DMS 273 (cell line): ENCODE measurements around the gene SENP2.
A peak's percentile ranks its signal among the peaks of the same experiment; 100 is the strongest.
"Not testable (repeated sequence)": the region's sequence is repeated elsewhere in the genome, so short reads cannot be mapped to it uniquely, and the experiment has no call there.

Experiments used
- DNase-seq: peaks from one replicate; lab custom pipeline; 2025; ENCODE audit not compliant: unreplicated experiment; lab: John Stamatoyannopoulos, UW

Gene SENP2

DNA sequence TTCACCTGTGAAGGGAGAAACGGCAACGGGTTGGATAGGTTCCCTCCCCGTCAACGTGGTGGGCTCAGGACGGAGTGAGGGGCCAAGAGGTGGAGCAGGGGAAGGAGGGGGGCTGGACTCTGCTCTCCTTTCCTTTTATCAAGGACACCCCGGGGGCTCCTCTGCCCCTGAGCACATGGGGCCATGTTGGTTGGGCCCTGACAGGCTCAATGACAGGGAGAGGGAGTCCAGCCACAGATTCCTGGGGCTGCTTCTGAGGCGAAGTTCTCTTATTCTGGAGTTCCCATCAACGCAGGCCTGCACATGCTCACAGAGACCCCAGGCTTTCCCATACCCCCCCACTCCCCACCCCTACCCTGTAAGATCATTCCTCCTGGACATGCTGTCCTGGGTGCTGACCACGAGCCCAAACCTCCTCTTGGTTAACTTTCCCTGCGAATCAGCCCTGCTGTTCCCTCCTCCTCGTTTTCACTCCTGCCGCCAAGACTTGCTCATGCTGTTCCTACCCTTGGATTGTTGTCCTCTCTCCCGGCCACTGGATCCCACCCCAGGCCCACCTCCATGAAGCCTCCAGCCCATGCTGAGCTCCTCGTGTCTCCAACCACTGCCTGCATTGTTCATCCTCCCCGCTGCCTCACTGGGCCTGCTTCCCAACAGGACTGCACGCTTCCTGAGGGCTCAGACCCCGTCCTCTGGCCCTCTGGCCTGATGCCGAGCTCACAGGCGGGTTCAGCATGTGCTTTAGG, 61.2 kb downstream of the SENP2 start:
- no peak for DNase-seq

GRCh38 chr3:185647880-185648210, 61.8 kb downstream of the SENP2 start:
- DNase-seq, result no peak

DNA sequence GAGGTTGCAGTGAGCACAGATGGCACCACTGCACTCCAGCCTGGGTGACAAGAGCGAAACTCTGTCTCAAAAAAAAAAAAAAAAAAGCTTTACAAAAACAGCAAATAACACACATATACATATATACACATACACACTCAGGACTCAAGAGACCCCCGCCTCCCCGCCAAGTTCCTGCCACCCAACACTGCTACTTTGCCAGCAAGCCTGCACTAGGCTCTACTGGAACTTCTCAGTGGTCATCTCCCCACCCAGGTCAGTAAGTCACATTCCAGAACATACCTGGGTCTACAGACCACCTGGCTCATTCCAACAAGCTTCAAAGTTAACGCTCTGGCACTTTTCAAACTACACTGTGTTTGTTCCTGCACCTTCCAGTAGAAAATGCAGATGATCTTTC, 62.3 kb downstream of the SENP2 start:
- no peak for DNase-seq

- DNase-seq, result no peak
These were observed 63.3 kb downstream of the SENP2 start for GRCh38 chr3:185649414-185649813.

GRCh38 chr3:185651971-185652370, 65.9 kb downstream of the SENP2 start:
- no peak for DNase-seq

DNA sequence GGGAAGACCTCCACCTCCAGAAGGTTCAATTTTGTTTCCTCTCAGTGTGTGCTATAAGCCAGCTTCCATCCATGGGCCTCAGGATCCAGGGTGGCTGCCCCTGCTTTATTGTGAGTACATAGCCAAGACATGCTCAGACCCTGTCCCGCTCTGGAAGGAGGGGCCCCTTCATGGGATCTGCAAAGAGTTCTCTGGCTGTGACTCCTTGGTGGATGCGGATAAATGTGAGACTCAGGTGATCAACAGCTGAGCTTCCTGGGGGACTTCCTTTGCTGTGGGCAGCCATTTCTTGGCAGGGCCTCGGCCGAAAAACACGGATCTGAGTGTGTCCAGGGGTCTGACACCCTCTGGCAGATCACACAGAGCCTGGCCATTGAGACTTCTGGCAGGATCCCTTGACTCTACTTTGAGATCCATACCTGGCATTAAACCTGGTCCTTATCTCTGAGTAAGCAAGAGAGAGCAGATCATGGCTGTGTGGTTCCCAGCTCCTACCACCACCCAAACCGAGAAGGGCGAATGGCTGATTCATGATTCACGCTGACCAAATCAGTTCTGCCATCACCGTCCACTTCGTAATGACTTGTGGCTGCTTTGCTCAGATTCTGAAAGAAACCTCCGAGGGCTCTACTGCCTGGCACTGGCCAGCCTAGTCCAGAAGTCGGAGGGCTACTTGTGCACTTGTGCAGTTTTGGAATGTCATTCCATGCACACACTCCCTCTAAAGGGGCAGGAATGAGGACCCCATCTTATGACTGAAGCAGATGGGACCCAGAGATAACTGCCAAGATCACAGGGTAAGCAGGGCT, 68.1 kb downstream of the SENP2 start:
- DNase-seq, result no peak

GRCh38 chr3:185654758-185655145, 68.7 kb downstream of the SENP2 start:
- DNase-seq, result no peak

- no peak for DNase-seq
These were observed 69.6 kb downstream of the SENP2 start for GRCh38 chr3:185655426-185656320.

GRCh38 chr3:185656321-185656840, 70.3 kb downstream of the SENP2 start:
- no peak for DNase-seq

DNA sequence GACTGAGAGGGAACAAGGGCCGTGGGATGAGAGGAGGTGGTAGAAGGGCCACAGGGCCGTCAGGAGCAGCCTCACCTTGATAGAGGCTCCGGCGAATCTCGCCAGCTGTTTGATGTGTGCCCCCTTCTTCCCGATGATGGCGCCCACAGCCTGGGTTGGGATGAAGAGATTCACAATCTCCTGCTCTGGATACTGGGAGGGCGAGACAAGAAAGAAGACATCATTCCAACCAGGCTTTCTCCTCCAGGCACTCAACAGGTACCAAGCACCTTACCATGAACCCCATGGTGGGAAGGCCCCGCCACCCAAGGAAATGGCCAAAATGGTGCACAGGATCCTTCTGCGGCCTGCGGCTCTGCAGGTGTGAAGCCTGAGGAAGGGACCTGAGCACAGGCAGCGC, 71.1 kb downstream of the SENP2 start:
- DNase-seq, result no peak

- DNase-seq, result no peak
These were observed 71.8 kb downstream of the SENP2 start for GRCh38 chr3:185657691-185658503.

DNA sequence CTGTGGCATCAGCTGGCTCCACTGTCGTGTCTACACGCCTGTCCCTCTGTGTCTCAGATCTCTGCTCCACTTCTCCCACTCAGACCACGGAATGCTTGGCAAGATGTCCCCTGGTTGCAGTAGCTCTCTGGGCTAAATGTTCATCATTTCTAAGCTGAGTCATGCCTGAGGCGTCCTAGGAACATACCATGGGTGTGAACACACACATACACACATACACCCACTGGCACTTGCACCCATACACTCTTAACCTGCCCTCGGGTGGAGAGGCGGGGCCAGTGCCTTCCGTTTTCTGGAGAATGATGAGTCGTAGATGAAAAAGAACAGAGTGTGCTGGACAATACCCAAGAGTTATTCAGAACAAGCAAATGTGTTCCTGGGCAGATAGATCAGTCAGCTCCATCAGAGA, 72.4 kb downstream of the SENP2 start:
- DNase-seq, result no peak

DNA sequence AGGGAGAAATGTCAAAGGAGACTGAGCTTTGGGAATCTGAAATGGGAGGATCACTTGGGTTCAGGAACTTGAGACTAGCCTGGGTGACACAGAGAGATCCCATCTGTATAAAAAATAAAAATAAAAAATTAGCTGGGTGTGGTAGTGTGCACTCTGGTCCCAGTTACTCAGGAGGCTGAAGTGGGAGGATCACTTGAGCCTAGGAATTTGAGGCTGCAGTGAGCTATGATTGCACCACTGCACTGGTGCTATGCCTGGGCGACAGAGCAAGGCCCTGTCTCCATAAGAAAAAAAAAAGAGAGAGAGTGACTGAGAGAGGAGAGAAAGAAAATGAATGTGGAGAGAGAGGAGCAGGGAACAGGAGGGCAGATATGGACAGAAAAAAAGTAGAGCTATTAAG, 72.8 kb downstream of the SENP2 start:
- DNase-seq, result no peak

DNA sequence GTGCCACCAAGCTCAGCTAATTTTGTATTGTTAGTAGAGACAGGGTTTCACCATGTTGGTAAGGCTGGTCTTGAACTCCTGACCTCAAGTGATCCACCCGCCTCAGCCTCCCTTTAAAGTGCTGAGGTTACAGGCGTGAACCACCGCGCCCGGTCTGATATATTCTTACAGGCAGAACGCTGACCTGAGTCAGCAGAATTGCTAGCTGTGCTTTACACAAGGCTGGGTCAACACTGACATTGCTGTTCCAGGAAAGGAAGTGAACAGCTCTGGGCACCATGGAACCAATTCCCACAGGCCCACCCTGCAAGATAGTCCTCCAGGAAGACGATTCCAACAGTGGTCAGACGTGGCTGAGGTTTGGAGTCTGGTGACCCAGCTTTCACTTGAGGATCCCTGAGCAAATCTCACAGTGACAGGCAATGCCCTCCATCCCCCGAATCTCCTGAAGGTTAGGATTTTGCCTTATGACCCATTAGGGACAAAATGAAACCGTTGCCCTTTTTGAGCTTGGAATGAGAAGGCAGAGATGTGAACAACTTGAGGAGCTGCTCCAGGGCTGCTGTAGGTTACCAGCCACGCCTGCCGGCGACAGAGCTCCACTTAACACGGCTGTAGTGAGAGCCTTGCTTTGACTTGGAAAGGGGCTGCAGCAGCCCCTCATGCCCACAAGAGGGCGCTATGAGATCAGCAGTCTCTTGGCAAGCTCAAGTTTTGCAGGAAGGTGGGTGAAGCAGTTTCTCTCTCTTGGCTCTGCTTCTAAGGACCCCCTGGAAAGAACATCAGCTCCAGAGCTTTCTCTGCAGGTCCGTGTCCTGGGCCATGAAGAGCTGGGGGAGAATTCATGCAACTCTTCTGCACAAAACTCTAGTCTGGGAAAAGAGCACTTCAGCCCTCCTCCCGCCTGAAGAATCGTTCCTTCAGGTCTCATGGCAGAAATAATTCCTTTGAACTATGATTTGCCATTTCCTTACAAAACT, 74.1 kb downstream of the SENP2 start:
- DNase-seq, result peak; percentile 93

DNA sequence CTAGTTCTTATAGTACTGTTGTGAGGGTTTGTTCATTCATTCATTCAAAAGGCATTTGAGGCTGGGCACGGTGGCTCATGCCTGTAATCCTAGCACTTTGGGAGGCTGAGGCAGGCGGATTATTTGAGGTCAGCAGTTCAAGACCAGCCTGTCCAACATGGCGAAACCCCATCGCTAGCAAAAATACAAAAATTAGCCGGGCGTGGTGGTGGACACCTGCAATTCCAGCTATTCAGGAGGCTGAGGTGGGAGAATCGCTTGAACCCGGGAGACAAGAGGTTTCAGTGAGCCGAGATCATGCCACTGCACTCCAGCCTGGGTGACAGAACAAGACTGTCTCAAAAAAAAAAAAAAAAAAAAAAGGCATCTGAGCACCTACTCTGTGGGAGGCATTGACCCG, 75.2 kb downstream of the SENP2 start:
- not testable (repeated sequence) for DNase-seq

GRCh38 chr3:185661772-185662171, 75.7 kb downstream of the SENP2 start:
- no peak for DNase-seq

GRCh38 chr3:185663929-185664328, 77.8 kb downstream of the SENP2 start:
- no peak for DNase-seq

- no peak for DNase-seq
These were observed 81.5 kb downstream of the SENP2 start for GRCh38 chr3:185667574-185667973.

DNA sequence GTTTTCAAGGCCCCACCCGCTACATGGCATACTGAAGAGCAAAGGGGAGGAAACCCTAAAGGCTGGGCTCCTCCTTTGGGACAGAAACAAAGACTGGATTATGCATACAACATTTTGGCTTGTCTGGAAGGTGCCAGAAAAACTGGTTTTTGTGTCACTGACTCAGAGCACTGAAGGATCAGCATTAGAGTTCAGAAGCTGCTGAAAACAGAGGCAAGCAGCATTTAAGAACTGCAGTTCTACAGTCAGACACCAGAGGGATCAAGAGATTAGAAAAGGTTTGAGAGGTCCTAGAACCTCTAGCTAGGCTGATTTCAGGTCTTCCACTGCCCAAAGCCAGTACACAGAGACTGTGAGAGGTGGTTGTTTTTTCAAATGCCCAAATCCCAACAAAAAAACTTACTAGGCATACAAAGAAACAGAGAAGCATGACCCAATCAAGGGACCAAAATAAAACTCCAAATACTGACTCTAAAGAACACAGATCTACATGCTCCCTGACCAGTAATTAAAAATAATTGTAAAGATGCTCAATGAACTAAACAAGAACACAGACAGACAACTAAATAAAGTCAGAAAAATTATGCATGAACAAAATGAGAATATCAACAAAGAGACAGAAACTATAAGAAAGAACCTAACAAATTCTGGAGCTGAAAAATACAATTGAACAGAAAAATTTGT, 91.2 kb downstream of the SENP2 start:
- DNase-seq, result peak; percentile 82
